Measurements from ENCODE around the gene PAQR8. TPM values are rescaled to one million over a fixed set of nuclear protein-coding genes. Genes with fewer than 3 reads are reported as not detected.

Gene PAQR8
- total RNA-seq, 2 experiments from 2014 or later: 5.5 to 6.2 TPM

- Histone ChIP-seq H3K4me3 (ENCODE audit: low read depth, low read length, poor library complexity, severe bottlenecking) (no peak overlapping the region), H3K9me2 (ENCODE audit: insufficient read depth, low read length) (no peaks in the 10 kb centered on the region), H3K36me3 (ENCODE audit: insufficient read depth, low read length) (no peaks in the 10 kb centered on the region), H3K9me3 (ENCODE audit: low read length) (no peaks in the 10 kb centered on the region), H3K27ac (ENCODE audit: low read depth, low read length, poor library complexity, severe bottlenecking) (no peak overlapping the region), H3K79me2 (ENCODE audit: insufficient read depth, low read depth, low read length) (no peaks in the 10 kb centered on the region), H4K20me1 (ENCODE audit: insufficient read depth, low read length) (no peaks in the 10 kb centered on the region), H3K4me2 (ENCODE audit: low read length) (no peak overlapping the region), H2AFZ (ENCODE audit: low read length) (no peak overlapping the region), H3K4me1 (ENCODE audit: insufficient read depth, low read length, poor library complexity, severe bottlenecking) (peaks cover 16% of the 10 kb centered on the region)
- no TSS peak for BruUV-seq (replicated peaks)
- TF ChIP-seq EZH2phosphoT487 (IDR thresholded peaks at IDR 0.05; ENCODE audit: borderline replicate concordance, low read depth, low read length): no peak
- TF ChIP-seq, protein P1, sequence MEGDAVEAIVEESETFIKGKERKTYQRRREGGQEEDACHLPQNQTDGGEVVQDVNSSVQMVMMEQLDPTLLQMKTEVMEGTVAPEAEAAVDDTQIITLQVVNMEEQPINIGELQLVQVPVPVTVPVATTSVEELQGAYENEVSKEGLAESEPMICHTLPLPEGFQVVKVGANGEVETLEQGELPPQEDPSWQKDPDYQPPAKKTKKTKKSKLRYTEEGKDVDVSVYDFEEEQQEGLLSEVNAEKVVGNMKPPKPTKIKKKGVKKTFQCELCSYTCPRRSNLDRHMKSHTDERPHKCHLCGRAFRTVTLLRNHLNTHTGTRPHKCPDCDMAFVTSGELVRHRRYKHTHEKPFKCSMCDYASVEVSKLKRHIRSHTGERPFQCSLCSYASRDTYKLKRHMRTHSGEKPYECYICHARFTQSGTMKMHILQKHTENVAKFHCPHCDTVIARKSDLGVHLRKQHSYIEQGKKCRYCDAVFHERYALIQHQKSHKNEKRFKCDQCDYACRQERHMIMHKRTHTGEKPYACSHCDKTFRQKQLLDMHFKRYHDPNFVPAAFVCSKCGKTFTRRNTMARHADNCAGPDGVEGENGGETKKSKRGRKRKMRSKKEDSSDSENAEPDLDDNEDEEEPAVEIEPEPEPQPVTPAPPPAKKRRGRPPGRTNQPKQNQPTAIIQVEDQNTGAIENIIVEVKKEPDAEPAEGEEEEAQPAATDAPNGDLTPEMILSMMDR (conservative IDR thresholded peaks at IDR 0.05; ENCODE audit: low read length): no peak
- ChIA-PET POLR2A (interaction anchor here (0.6 to 3.1 kb wide), 6 partner anchors 9 to 51 kb away, joined by 3 to 11 read pairs (median 5); no protein-coding TSS in a partner anchor), CTCF (ENCODE audit: unreplicated experiment) (no interaction called here)
- no peak for DNase-seq (ENCODE audit: low spot score)
- intact Hi-C loops (cut with micrococcal nuclease; ENCODE audit: unreplicated experiment): no loop called here
These were observed 24.9 kb upstream of the PAQR8 start for GRCh38 chr6:52336919-52337561.

GRCh38 chr6:52337633-52338290, 24.2 kb upstream of the PAQR8 start:
- no peak for TF ChIP-seq EZH2phosphoT487 (IDR thresholded peaks at IDR 0.05; ENCODE audit: borderline replicate concordance, low read depth, low read length)
- TF ChIP-seq, protein P1 (conservative IDR thresholded peaks at IDR 0.05; ENCODE audit: low read length): no peak
- BruUV-seq (replicated peaks): no TSS peak
- DNase-seq (ENCODE audit: low spot score): no peak
- no peak overlapping the region for H3K4me3 ChIP-seq (ENCODE audit: low read depth, low read length, poor library complexity, severe bottlenecking)
- POLR2A ChIA-PET: interaction anchor here (0.6 to 3.1 kb wide), 7 partner anchors 8 to 52 kb away, joined by 3 to 11 read pairs (median 4); no protein-coding TSS in a partner anchor
- H3K36me3 ChIP-seq (ENCODE audit: insufficient read depth, low read length): no peaks in the 10 kb centered on the region
- no peaks in the 10 kb centered on the region for H4K20me1 ChIP-seq (ENCODE audit: insufficient read depth, low read length)
- H2AFZ ChIP-seq (ENCODE audit: low read length): peak overlapping the region; percentile 18; the same call in 1 of the 2 replicates
- H3K9me3 ChIP-seq (ENCODE audit: low read length): no peaks in the 10 kb centered on the region
- CTCF ChIA-PET (ENCODE audit: unreplicated experiment): interaction anchor here (1.4 kb wide), 1 partner anchor 31 kb away, joined by 3 read pairs; no protein-coding TSS in a partner anchor
- no peaks in the 10 kb centered on the region for H3K79me2 ChIP-seq (ENCODE audit: insufficient read depth, low read depth, low read length)
- H3K4me2 ChIP-seq (ENCODE audit: low read length): no peak overlapping the region
- intact Hi-C loops (cut with micrococcal nuclease; ENCODE audit: unreplicated experiment): no loop called here
- no peaks in the 10 kb centered on the region for H3K9me2 ChIP-seq (ENCODE audit: insufficient read depth, low read length)
- no peak overlapping the region for H3K27ac ChIP-seq (ENCODE audit: low read depth, low read length, poor library complexity, severe bottlenecking)
- peaks cover 20% of the 10 kb centered on the region for H3K4me1 ChIP-seq (ENCODE audit: insufficient read depth, low read length, poor library complexity, severe bottlenecking)

- Histone ChIP-seq H3K9me2 (ENCODE audit: insufficient read depth, low read length) (no peaks in the 10 kb centered on the region), H3K4me1 (ENCODE audit: insufficient read depth, low read length, poor library complexity, severe bottlenecking) (peaks cover 10% of the 10 kb centered on the region), H3K27ac (ENCODE audit: low read depth, low read length, poor library complexity, severe bottlenecking) (no peak overlapping the region), H4K20me1 (ENCODE audit: insufficient read depth, low read length) (no peaks in the 10 kb centered on the region), H3K4me2 (ENCODE audit: low read length) (no peak overlapping the region), H3K9me3 (ENCODE audit: low read length) (no peaks in the 10 kb centered on the region), H3K79me2 (ENCODE audit: insufficient read depth, low read depth, low read length) (no peaks in the 10 kb centered on the region), H2AFZ (ENCODE audit: low read length) (no peak overlapping the region), H3K4me3 (ENCODE audit: low read depth, low read length, poor library complexity, severe bottlenecking) (no peak overlapping the region), H3K36me3 (ENCODE audit: insufficient read depth, low read length) (no peaks in the 10 kb centered on the region)
- CTCF ChIA-PET (ENCODE audit: unreplicated experiment): no interaction called here
- DNase-seq (ENCODE audit: low spot score): no peak
- TF ChIP-seq EZH2phosphoT487 (IDR thresholded peaks at IDR 0.05; ENCODE audit: borderline replicate concordance, low read depth, low read length): no peak
- TF ChIP-seq, protein P1 (conservative IDR thresholded peaks at IDR 0.05; ENCODE audit: low read length): no peak
- POLR2A ChIA-PET: interaction anchor here (1.4 to 1.5 kb wide), 2 partner anchors 10 to 12 kb away, joined by 4 to 5 read pairs; no protein-coding TSS in a partner anchor
- no TSS peak for BruUV-seq (replicated peaks)
- intact Hi-C loops (cut with micrococcal nuclease; ENCODE audit: unreplicated experiment): no loop called here
These were observed 21.4 kb upstream of the PAQR8 start for GRCh38 chr6:52340603-52340880.
